ENCODE data around the gene ISG20.
"Not testable (repeated sequence)": the region's sequence is repeated elsewhere in the genome, so short reads cannot be mapped to it uniquely, and the experiment has no call there.

Gene ISG20

DNA sequence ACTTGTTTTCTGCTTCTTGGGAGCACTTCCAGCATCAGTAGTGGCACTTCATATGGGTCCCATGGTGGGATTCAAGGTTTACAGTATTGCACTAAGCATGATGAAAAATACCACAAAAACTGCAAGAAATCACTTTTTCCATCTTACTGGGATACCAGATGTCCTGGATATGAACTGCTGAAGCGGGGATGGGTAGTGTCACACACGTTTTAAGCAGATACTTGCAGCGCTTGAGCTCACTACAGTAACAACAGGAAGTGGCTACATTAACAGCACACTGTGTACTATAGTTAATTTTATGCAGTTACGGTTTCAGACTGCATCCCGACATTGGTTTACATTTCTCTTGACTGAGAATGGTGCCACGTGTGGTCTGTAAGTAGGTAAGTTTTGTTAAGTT lies 3.5 kb upstream of the ISG20 start:
- DNase-seq = no peak

DNA sequence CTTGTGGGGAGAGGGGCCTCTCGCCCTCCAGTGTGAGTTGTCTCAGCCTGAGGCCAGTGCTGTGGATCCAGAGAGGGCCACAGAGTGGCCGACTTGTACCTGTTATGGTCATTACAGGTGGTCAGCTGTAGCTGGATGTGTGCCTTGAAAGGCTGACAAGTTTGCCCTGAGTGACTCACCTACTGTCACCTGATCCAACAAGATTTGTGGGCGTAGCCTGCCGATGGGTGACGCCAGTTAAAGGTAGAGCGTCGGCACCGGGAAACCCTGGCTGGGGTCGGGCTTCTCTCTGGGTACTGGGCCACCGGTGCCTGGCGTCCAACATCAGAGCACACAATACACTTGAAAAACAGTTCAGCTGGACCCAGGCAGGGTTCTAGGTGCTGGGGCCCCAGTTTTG lies 2.8 kb upstream of the ISG20 start:
- no peak for DNase-seq

DNA sequence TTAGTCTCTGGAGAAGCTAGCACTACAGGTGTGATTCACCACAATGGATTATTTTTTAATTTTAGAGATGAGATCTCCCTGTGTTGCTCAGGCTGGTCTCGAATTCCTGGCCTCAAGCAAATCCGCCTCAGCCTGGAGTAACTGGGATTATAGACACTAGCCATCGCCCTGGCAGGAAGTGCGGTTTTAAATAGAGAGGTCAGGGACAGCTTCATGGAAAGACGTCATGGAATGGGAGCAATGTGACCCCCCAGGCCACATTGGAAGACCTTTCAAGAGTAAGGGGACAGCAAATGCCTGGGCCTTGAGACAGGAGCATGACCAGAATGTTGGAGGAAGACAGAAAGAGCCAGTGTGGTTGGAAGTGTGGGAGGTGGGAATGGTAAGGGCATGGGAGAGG lies 2.2 kb upstream of the ISG20 start:
- DNase-seq = no peak

DNA sequence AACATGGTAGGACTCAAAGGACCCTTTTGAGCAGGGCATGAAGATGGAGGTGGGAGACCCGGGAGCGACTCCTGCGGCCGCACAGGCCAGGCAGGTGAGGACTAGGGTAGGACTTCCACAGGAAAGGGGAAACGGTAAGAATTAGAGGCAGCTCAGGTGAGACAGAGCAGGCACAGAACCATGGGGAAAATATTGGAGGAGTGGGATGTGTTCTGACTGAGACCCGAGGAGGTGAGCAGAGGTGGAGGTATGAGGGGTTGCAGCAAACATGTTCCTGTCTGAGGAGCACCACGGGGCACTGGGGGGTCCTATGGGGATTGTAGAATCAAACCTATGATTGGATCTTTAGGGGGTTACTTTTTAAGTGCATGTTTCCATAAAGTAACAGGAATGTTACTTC lies 1.4 kb upstream of the ISG20 start:
- no peak for DNase-seq

DNA sequence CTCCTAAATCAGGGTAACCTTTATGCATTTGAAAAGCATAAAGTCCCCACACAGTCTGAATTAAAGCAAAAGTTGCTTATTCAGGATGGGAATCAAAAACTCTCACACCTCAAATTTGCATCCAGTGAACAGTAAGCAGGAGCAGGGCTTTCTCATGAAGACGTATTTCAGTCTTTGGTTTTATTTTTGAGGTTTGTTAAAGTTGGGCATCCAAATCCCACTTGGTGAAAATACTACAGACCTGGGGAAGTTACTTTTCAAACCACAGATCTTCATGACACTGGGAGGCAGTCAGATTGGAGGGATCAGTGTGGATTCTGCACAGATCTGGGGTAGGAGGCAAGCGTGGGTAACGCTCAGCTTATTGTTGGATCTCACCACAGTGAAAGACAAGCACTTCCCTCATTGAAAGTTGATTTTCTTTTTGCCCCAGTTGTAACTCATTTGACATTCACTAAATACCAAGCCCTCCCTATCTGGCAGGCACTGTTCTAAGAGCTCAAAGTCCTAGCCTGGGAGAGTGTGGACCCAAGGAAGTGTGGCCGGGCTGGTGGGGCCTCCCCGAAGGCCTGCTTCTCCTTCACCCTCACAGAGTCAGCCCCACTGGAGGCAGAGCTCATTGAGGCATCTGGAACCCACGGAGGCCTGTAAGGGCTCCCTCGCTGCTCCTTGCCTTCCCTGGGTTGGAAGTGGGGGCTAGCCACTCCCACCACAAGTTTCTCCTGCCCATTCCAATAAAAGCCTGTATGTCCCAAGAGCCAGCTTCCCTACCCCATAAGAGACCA lies 783 bp upstream of the ISG20 start:
- no peak for DNase-seq

DNA sequence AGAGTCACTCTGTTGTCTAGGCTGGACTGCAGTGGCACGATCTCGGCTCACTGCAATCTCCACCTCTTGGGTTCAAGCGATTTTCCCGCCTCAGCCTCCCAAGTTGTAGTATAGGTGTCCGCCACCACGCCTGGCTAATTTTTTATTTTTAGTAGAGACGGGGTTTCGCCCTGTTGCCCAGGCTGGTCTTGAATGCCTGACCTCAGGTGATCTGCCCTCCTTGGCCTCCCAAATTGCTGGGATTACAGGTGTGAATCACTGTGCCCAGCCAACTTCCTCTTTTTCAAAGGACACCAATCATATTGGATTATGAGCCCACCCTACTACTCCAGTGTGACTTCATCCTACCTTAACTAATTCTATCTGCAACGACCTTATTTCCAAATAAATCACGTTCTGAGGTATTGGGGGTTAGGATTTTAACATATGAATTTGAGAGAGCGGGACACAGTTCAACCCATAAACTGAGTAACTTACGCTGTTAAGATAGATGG lies 3.2 kb downstream of the ISG20 start:
- no peak for DNase-seq

DNA sequence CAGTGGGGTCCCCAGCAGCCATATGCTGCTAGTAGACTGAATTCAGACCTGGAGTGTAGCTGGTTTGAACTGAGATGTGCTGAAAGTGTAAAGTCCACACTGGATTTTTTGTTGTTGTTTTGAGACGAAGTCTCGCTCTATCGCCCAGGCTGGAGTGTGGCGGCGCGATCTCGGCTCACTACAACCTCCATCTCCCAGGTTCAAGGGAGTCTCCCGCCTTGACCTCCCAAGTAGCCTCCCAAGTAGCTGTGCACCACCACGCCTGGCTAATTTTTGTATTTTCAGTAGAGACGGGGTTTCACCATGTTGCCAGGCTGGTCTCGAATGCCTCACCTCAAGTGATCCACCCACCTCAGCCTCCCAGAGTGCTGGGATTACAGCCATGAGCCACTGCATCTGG lies 3.7 kb downstream of the ISG20 start:
- DNase-seq = not testable (repeated sequence)

DNA sequence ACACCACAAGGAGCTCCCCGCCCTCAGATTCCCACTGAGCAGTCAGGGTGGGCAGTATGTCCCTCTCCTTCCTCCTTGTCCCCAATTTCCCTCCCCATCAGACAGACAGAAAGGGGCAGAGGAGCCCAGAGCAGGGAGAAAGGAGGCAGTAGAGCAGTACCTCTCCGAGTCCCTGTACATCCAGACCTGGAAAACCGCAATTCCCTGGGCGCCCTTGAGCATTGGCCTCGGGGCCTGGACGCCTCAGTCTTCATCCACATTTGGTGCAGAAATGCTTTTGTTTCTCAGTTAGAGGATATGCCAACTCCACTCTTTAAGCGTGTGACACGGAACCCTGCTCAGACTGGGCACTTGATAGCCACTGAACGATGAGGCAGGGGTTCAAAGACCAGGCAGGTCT lies 5.9 kb downstream of the ISG20 start:
- no peak for DNase-seq

DNA sequence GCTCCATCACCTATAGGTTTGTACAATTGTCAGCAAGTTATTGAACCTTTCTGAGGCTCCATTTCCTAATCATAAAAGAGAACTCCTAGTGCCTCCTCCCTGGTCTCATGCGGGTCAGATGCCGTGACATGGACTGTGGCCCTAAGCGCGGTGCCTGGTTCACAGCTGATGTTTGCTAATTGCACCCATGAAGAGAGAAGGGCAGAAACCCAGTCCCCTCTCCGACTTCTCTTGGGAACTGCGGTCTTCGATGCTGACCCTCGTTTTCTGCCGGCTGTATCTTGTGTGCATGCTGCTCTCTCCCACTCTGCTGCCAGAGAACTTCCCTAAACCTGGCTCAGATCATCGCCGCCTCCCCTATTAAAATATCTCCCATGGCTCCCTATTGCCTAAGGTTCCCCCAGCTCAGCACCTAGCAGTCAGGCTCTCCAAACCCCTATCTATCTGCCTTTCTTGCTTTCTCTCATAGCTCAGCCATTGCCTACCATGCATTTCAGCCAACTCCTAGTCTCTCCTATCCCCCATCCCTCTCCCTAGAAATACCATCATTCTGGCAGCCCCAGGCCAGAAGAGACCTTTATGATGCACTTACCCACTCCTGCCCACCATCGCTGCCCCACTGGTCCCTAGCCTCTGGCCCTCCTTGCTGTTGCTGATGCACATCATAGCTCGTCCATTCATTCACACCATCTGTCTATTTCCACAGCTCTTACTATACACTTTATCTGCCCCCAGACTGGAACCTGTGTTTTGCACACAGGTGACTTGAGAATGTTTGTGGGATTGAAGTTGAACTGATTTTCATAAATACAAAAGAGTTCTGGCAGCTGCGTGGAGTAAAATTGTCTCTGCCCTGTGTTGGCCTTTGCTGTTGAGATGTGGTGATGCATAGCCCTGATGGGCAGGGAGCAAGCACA lies 6.6 kb downstream of the ISG20 start:
- DNase-seq = no peak

DNA sequence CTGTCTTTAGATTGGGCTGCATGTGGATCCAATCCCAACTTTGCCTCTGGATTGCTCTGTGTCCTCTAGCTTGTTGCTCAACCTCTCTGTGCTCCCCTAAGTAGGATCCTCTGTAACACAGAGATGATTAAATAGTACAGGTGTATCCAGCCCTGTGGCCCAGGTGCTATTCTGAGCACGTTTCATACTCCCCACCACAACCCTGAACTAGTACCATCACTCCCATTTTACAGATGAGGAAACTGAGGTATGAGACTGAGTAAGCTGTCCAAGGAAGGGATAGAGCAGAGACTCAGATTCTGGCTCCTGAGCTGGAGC lies 7.2 kb downstream of the ISG20 start:
- no peak for DNase-seq

DNA sequence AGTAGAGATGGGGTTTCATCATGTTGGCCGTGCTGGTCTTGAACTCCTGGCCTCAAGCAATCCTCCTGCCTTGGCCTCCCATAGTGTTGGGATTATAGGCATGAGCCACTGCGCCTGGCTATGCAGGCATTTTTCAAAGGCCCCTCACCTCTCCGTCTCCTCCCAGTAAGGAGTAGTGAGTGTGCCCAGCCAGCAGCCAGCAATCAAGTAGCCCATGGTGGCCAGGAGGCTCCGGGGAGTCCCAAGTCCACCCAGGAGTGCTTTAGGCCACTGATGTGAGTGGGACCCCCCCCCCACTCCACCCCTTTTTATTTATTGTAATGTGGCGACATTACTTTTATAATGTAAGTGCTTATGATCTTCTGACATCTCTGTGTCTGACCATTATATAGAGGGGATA lies 8.1 kb downstream of the ISG20 start:
- DNase-seq = no peak

DNA sequence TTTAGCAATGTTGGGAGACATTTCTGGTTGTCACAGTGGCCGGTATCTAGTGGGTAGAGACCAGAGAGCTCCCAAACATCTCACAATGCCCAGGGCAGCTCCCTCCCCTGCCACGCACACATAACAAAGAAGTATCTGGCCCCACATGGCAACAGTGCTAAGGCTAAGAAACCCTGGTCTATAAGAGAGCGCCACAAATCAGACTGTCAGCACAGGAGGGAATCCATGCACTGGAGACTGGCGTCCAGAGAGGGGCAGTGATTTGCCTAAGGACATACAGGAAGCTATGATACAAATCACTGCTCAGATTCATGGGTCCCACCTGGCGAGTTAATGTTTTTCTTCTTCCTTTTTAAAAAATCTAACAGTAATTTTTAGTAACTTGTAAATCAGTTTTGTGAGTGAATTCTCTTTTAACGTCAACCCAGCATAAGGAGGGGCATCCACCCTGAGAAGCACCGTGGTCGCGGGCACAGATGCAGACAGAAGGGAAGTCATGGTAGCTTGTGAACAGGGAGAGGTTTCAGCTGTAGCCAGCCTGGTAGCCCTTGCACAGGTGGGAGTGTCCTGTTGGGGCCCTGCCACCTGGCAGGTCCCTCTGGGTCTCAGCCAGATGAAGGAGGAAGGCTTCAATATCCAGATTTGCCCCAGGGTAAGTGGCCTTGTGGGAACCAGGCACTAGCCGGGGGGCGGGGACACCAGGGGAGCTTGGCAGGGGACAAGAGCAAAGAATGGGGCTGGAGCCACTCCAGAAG lies 8.7 kb downstream of the ISG20 start:
- DNase-seq = no peak

DNA sequence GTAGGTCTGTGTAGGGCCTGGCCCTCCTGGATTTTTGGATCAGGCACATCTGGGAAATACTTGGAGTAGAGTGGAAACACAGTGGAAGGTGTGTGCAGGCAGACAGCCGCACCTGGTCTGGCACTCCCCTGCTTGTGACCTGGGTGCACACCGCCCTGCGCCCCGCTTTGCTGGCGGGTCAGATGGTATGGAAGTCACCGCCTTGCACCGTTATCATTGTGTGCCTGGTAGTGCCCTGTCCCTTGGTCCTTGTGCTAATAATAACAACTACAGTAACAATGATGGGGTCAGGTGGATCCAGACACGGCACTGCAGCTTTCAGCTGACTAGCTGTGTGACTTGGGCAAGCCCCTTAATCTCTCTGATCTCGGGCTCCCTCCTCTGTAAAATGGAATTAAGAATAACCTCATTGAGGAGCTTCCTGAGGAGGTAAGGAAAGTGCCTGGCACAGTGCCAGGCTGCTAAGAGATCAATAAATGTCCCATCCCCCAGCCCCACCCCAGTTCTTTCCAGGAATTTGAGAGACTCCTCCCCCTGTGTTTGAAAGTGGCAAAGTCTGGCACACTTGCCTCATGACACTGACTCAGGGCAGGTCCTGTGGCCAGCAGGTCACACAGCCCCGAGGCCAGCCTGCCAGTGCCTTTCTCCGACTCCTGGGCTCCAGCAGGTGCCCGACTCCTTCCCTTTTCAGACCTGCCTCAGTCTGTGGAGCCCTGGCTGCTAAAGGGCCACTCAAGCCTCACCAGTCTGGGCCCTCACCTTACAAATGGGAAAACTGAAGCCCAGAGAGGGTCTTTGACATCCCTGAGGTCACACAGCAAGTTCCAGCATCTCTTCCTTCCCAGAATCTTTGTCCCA lies 9.8 kb downstream of the ISG20 start:
- peak in 5 of 56 donors; percentile 24 to 71 (median 42) for DNase-seq

DNA sequence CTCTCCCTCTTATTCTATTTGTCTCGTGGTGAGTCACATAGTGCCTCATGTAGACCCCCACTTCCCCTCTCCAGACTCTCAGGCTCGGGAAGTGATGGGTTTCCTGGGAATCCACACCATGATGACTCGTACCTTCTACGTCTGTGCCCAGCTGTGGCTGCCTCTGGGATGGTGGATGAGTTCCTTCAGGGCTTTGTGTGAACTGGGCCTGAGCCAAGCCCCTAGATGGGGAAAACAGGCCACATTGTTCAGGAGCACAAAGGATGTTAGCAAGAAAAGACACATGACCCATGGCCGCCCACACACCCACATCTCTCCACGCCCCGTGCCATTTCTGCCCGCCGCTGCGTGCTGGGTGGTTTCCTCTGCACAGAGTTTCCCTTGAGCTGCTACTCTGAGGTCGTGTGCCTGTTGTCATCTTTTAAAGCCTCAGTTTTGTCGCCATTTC lies 10.5 kb downstream of the ISG20 start:
- DNase-seq = peak in 53 of 56 donors; percentile 24 to 91 (median 73)

DNA sequence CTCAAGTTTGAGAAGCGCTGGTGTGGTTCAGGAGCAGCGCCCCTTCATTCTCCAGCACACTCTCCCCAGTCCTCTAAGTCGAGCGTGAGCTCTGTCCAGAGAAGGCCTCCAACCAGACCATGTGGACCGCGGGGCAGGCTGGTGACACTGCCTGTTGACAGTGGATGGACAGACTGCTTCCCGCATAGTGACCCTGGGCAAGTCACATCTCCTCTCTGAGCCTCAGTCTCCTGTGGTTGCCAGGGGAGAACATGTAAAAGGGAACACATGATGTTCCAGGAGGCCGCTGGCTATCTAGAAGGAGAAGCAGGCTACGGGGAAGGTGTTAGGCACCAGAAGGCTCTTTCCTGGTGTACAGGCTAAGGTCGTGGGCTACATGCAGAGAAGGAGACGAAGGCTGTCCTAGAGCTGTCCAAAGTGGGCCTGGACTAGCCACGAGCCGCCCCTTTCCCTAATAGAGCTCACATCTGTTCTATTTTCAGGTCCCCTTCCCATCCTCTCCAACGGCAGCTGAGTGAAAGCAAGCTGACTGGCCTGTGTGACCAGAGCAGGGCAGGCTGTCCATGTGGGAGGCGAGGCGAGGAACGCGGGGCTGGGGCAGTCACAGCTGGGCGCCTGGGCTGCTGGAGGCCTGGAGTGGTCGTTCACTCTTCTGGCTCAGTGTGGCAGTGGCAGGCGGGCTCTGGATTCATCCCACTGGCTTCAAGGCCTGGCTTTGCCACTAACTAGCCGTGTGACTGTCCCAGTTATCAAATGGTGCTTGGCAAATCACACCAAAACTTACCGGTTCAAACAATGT lies 11.1 kb downstream of the ISG20 start:
- peak in 3 of 56 donors; percentile 16 to 22 (median 21) for DNase-seq

DNA sequence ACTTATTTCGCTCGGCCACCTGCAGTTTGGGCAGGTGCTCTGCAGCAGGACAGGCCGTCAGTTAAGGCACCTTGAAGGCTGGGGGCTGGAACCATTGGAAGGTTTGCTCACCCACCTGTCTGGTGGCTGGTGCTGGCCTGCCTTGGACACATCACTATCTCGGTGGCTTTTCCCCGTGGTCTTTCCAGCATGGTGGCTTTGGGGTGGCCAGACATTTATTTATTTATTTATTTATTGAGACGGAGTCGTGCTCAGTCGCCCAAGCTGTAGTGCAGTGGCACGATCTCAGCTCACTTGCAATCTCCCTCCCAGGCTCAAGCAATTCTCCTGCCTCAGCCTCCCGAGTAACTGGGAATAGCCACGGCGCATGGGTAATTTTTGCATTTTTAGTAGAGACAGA lies 11.7 kb downstream of the ISG20 start:
- no peak for DNase-seq

DNA sequence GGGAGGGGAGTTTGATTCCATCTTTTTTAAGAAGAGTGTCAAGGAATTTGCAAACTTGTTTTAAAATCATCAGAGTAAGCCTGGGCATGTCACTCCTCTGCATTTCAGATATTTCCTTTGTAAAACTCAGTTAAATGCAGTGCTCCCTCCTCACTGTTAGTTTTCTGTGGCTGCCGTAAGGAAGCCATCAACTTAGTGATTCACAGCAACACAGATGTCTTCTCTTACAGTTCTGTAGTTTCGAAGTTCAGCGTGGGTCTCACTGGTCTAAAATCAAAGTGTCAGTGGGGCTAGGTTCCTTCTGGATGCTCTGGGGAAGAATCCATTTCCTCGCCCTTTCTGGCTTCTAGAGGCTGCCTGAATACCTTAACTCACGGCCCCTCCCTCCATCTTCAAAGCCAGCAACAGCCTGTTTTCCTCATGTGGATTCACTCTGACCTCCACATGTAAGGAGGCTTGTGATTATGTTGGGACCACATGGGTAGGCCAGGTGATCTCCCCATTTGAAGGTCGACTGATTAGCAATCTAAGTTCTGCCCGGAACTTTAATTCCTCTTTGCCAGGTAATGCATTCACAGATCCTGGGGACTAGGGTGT lies 12.4 kb downstream of the ISG20 start:
- DNase-seq = no peak

DNA sequence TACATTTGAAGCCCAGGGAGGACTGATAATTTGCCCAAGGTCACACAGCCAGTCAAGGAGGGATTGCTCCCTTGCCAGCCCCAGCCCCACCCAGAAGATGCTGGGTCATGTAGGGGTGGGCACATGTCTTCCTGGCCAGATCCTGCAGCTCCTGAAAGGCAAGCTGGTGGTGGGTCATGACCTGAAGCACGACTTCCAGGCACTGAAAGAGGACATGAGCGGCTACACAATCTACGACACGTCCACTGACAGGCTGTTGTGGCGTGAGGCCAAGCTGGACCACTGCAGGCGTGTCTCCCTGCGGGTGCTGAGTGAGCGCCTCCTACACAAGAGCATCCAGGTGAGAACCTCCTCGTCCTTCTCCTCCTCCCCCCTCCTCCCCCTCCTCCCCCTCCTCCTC lies 13.2 kb downstream of the ISG20 start:
- no peak for DNase-seq

DNA sequence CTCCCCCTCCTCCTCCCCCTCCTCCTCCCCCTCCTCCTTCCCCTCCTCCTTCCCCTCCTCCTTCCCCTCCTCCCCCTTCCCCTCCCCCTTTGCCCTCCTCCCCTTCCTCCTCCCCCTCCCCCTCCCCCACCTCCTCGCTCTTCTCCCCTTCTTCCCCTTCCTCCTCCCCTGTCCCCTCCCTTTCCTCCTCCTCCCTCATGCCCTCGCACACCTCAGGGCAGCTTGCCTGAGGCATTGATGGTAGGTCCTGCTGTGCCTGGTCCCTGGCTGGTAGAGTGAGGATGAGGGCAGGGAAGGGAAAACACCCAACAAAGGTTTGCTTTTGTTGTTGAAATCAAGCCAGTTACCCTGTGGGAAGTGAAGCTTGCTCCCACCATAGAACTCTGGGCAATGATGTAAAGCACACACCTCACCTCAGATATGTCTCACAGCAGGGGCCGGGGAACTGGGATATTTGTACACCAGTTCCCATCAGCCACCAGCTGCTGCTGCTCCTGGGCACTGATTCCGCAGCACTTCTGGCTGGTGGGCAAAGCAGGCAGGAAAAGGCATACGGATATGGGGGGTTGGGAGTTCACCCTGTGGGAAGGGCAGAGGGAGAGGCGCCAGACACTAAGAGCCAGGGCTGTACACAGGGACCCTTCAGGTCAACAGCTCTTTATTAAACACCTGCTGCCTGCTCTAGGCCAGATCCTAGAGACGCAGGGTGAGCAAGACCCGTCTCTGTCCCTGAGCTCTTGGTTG lies 13.8 kb downstream of the ISG20 start:
- DNase-seq = no peak
